Ishikawa (cell line): Measurements from ENCODE around the gene TIAM1.

Experiments
- CEBPB ChIP-seq: IDR thresholded peaks from 2 replicates; pipeline ENCODE4 v1.6.1; 2012
- EP300 ChIP-seq: IDR thresholded peaks from 2 replicates; pipeline ENCODE4 v1.6.1; 2012; ENCODE audit warnings: borderline replicate concordance
- MAX ChIP-seq: IDR thresholded peaks from 2 replicates; pipeline ENCODE4 v1.6.1; 2012
- REST ChIP-seq: IDR thresholded peaks from 2 replicates; pipeline ENCODE4 v1.6.1; 2012; ENCODE audit warnings: low read depth, mild to moderate bottlenecking
- TAF1 ChIP-seq: IDR thresholded peaks from 2 replicates; pipeline ENCODE4 v1.6.1; 2012; ENCODE audit warnings: low read depth, mild to moderate bottlenecking
- TCF12 ChIP-seq: IDR thresholded peaks from 2 replicates; pipeline ENCODE4 v1.6.1; 2012; ENCODE audit warnings: low read depth
- YY1 ChIP-seq: IDR thresholded peaks from 2 replicates; pipeline ENCODE4 v1.6.1; 2012; ENCODE audit warnings: low read depth
- ZBTB7A ChIP-seq: IDR thresholded peaks from 2 replicates; pipeline ENCODE4 v1.6.1; 2012; ENCODE audit warnings: low read depth

GRCh38 chr21:31196724-31197123 lies 147.3 kb downstream of the TIAM1 start:
- TF ChIP-seq EP300 (no peak), TAF1 (no peak), YY1 (no peak), CEBPB (no peak), ZBTB7A (no peak), MAX (no peak), REST (no peak), TCF12 (no peak)
